ENCODE measurements around the gene FNIP1. TPM values are rescaled to one million over a fixed set of nuclear protein-coding genes. Genes with fewer than 3 reads are reported as not detected.
A peak's percentile ranks its signal among the peaks of the same experiment; 100 is the strongest.

FNIP1 gene
- total RNA-seq, 1 experiment from 2014 or later: 16.4 TPM

GRCh38 chr5:131635684-131636572, 160.9 kb downstream of the FNIP1 start:
- TF ChIP-seq REST (IDR thresholded peaks at IDR 0.05; ENCODE audit: low read depth): no peak
- no peak for TF ChIP-seq RAD21 (IDR thresholded peaks at IDR 0.05; ENCODE audit: low read depth)
- no peak for TF ChIP-seq JUND (IDR thresholded peaks at IDR 0.05)
- peak; percentile 39; the same call in 1 of the 2 replicates for TF ChIP-seq CBX3 (IDR thresholded peaks at IDR 0.05; ENCODE audit: low read depth)
- TF ChIP-seq TCF7L2 (IDR thresholded peaks at IDR 0.05; ENCODE audit: borderline replicate concordance, extremely low read depth, insufficient read depth, insufficient read length): no peak
- TF ChIP-seq POLR2A (IDR thresholded peaks at IDR 0.05; ENCODE audit: borderline replicate concordance, extremely low read depth, insufficient read depth, insufficient read length): no peak
- no peak for TF ChIP-seq CTCF (IDR thresholded peaks at IDR 0.05 in 2 of 3, conservative IDR thresholded peaks at IDR 0.05 in 1 of 3; ENCODE audit: borderline replicate concordance in 1 of 3, insufficient read depth in 1 of 3, low read depth in 2 of 3, low read length in 2 of 3)
- no peak for TF ChIP-seq MAX (IDR thresholded peaks at IDR 0.05)
- TF ChIP-seq SP1 (IDR thresholded peaks at IDR 0.05; ENCODE audit: low read depth): no peak
- TF ChIP-seq ZNF274 (IDR thresholded peaks at IDR 0.05; ENCODE audit: low read depth, low read length): no peak
- 0 out of 2 replicates have a peak, but pooled peaks have one; percentile 18 for TF ChIP-seq CEBPB (IDR thresholded peaks at IDR 0.05; ENCODE audit: low read depth)
- no peak for TF ChIP-seq ZFX (IDR thresholded peaks at IDR 0.05)
- TF ChIP-seq SRF (IDR thresholded peaks at IDR 0.05; ENCODE audit: low read depth): no peak
- TF ChIP-seq SIN3A (IDR thresholded peaks at IDR 0.05; ENCODE audit: low read depth): no peak; the same call in 1 of the 2 replicates
- TF ChIP-seq EGR1 (IDR thresholded peaks at IDR 0.05; ENCODE audit: low read depth): peak; percentile 17; the same call in 1 of the 2 replicates
- TF ChIP-seq YY1 (IDR thresholded peaks at IDR 0.05; ENCODE audit: extremely low read depth, insufficient replicate concordance, low read depth, low read length): no peak
- peak; percentile 52; the same call in 1 of the 2 replicates for TF ChIP-seq POLR2AphosphoS5 (IDR thresholded peaks at IDR 0.05; ENCODE audit: low read depth, low read length)
- TF ChIP-seq ATF3 (IDR thresholded peaks at IDR 0.05): no peak
- no peak for TF ChIP-seq ELF1 (IDR thresholded peaks at IDR 0.05; ENCODE audit: borderline replicate concordance, low read depth)
- TF ChIP-seq EZH2phosphoT487 (IDR thresholded peaks at IDR 0.05; ENCODE audit: borderline replicate concordance): no peak
- Histone ChIP-seq H3K79me2 (ENCODE audit: insufficient read depth, low read length) (peaks cover 40% of the 10 kb centered on the region), H3K4me2 (ENCODE audit: low read length) (peak overlapping the region; percentile 77), H3K9ac (ENCODE audit: low read length) (peak overlapping the region; percentile 83), H3K4me3 (replicated peaks in 1 of 2; ENCODE audit: low read depth in 1 of 2, low read length in 2 of 2) (peak overlapping the region; percentile 85 to 88), H3K9me2 (ENCODE audit: insufficient read depth) (no peaks in the 10 kb centered on the region), H3K27me3 (ENCODE audit: insufficient read depth, low read length) (no peaks in the 10 kb centered on the region), H3K4me1 (ENCODE audit: control insufficient read depth in 1 of 2, insufficient read depth in 2 of 2, low read length in 2 of 2) (peaks cover 5 to 22% of the 10 kb centered on the region in 2 experiments; a peak in 3 of 4 replicates), H3K36me3 (ENCODE audit: control insufficient read depth in 1 of 2, insufficient read depth in 2 of 2, low read length in 2 of 2) (no peaks in the 10 kb centered on the region), H3K27ac (ENCODE audit: low read depth, low read length) (peak overlapping the region; percentile 88), H4K20me1 (ENCODE audit: insufficient read depth) (no peaks in the 10 kb centered on the region), H2AFZ (ENCODE audit: low read depth, low read length, poor library complexity, severe bottlenecking) (no peak overlapping the region), H3K9me3 (ENCODE audit: control insufficient read depth in 1 of 2, insufficient read depth in 1 of 2, low read depth in 1 of 2, low read length in 2 of 2) (no peaks in the 10 kb centered on the region)
- BruUV-seq (replicated peaks): TSS peak; percentile 98
- intact Hi-C loops (cut with micrococcal nuclease): loop anchor here (2.0 kb wide), 1 partner anchor 161 kb away; the partner anchor contains the start of gene FNIP1
- RAD21 ChIA-PET (ENCODE audit: low non-redundant PET in 1 of 2, low total read pairs in 2 of 2, uncharacterized antibody in 2 of 2, unreplicated experiment in 2 of 2): no interaction called here
- POLR2A ChIA-PET: no interaction called here
- DNase-seq (ENCODE audit: low read depth, low spot score) (no peak), ATAC-seq (no peak)
- CTCF ChIA-PET: interaction anchor here (1.2 kb wide), 1 partner anchor 103 kb away, joined by 3 read pairs; no protein-coding TSS in a partner anchor

All from HCT116 (cell line).